ACHN (cell line): Measurements from ENCODE around the gene CPT1C.

ENCODE experiments used
- DNase-seq: peaks from one replicate; pipeline ENCODE4 v3.0.0-alpha.2; 2015
- in situ Hi-C: cut with HindIII; loops from 2 replicates; pipeline ENCODE4 v1.10.0; 2017; ENCODE audit warnings: low sequenced_read_pairs, low pct_ligation_motif_present, low pct_unique_long_range_greater_than_20kb

Gene CPT1C

GRCh38 chr19:49658566-49659442, 32.1 kb upstream of the CPT1C start:
- no peak for DNase-seq
- in situ Hi-C loops: no loop called here

GRCh38 chr19:49660338-49660961, 30.5 kb upstream of the CPT1C start:
- DNase-seq: no peak
- in situ Hi-C loops: no loop called here

- DNase-seq: no peak
- in situ Hi-C loops: no loop called here
These were observed 28.9 kb upstream of the CPT1C start for GRCh38 chr19:49662011-49662410.

GRCh38 chr19:49663224-49663623, 27.7 kb upstream of the CPT1C start:
- in situ Hi-C loops: no loop called here
- DNase-seq: no peak

GRCh38 chr19:49664171-49665035, 26.5 kb upstream of the CPT1C start:
- peak; percentile 77 for DNase-seq
- in situ Hi-C loops: no loop called here

GRCh38 chr19:49665036-49665350, 25.9 kb upstream of the CPT1C start:
- no peak for DNase-seq
- in situ Hi-C loops: no loop called here

GRCh38 chr19:49665351-49666119, 25.4 kb upstream of the CPT1C start, which contains the start of the genes BCL2L12 and IRF3:
BCL2L12 (plus strand) TSS chr19:49665933; CDS start chr19:49666693, 760 bp downstream.
IRF3 (minus strand) TSS chr19:49665857; CDS start chr19:49664838, 1,019 bp downstream.
- in situ Hi-C loops: no loop called here
- DNase-seq: peak; percentile 95

- in situ Hi-C loops: no loop called here
- no peak for DNase-seq
These were observed 24.8 kb upstream of the CPT1C start for GRCh38 chr19:49666120-49666444.

- no peak for DNase-seq
- in situ Hi-C loops: no loop called here
These were observed 23.4 kb upstream of the CPT1C start for GRCh38 chr19:49667473-49667872.

GRCh38 chr19:49669516-49669915, 21.4 kb upstream of the CPT1C start:
- in situ Hi-C loops: no loop called here
- DNase-seq: no peak

- peak; percentile 64 for DNase-seq
- in situ Hi-C loops: no loop called here
These were observed 18.6 kb upstream of the CPT1C start for GRCh38 chr19:49672131-49672919.

- in situ Hi-C loops: no loop called here
These were observed 14.7 kb upstream of the CPT1C start for GRCh38 chr19:49676136-49676783.

GRCh38 chr19:49676784-49677230, 14.1 kb upstream of the CPT1C start:
- DNase-seq: peak; percentile 98
- in situ Hi-C loops: no loop called here

More at GRCh38 chr19:49676136-49676783, 14.7 kb upstream of the CPT1C start:
- peak; percentile 91 for DNase-seq

- DNase-seq: peak; percentile 44
- in situ Hi-C loops: no loop called here
These were observed 13.6 kb upstream of the CPT1C start, which contains the start of gene PRMT1 for GRCh38 chr19:49677231-49677900. PRMT1 (plus strand) TSS chr19:49677271; CDS start chr19:49677281, 10 bp downstream.

GRCh38 chr19:49677901-49678674, 12.8 kb upstream of the CPT1C start:
- peak; percentile 73 for DNase-seq
- in situ Hi-C loops: no loop called here
